GM12875 (cell line): Measurements from ENCODE around the gene PSMD6.

Source experiments
- H3K4me3 ChIP-seq: one replicate; pipeline ENCODE4 v1.5.1; 2011; ENCODE audit warnings: low read depth, low read length, control low read depth
- TF ChIP-seq, protein P1 (sequence below): IDR thresholded peaks from 2 replicates; pipeline ENCODE4 v1.5.1; 2011; ENCODE audit warnings: low read depth, mild to moderate bottlenecking, control low read depth, inconsistent platforms, low read length, moderate library complexity, borderline replicate concordance; ENCODE audit not compliant: insufficient read depth

The PSMD6 gene

GRCh38 chr3:64000453-64001055 is 22.7 kb downstream of the PSMD6 start:
- H3K4me3 ChIP-seq = no peak overlapping the region
- TF ChIP-seq, protein P1, sequence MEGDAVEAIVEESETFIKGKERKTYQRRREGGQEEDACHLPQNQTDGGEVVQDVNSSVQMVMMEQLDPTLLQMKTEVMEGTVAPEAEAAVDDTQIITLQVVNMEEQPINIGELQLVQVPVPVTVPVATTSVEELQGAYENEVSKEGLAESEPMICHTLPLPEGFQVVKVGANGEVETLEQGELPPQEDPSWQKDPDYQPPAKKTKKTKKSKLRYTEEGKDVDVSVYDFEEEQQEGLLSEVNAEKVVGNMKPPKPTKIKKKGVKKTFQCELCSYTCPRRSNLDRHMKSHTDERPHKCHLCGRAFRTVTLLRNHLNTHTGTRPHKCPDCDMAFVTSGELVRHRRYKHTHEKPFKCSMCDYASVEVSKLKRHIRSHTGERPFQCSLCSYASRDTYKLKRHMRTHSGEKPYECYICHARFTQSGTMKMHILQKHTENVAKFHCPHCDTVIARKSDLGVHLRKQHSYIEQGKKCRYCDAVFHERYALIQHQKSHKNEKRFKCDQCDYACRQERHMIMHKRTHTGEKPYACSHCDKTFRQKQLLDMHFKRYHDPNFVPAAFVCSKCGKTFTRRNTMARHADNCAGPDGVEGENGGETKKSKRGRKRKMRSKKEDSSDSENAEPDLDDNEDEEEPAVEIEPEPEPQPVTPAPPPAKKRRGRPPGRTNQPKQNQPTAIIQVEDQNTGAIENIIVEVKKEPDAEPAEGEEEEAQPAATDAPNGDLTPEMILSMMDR = no peak

- TF ChIP-seq, protein P1 = no peak
- no peak overlapping the region for H3K4me3 ChIP-seq
Measured at GRCh38 chr3:63998852-63999754, 24.2 kb downstream of the PSMD6 start.

- H3K4me3 ChIP-seq = no peak overlapping the region
- TF ChIP-seq, protein P1 = no peak
Measured at GRCh38 chr3:63995086-63995485, 28.2 kb downstream of the PSMD6 start.

- H3K4me3 ChIP-seq = no peak overlapping the region
- TF ChIP-seq, protein P1 = peak; percentile 89
Measured at GRCh38 chr3:63993653-63994079, 29.6 kb downstream of the PSMD6 start.

DNA sequence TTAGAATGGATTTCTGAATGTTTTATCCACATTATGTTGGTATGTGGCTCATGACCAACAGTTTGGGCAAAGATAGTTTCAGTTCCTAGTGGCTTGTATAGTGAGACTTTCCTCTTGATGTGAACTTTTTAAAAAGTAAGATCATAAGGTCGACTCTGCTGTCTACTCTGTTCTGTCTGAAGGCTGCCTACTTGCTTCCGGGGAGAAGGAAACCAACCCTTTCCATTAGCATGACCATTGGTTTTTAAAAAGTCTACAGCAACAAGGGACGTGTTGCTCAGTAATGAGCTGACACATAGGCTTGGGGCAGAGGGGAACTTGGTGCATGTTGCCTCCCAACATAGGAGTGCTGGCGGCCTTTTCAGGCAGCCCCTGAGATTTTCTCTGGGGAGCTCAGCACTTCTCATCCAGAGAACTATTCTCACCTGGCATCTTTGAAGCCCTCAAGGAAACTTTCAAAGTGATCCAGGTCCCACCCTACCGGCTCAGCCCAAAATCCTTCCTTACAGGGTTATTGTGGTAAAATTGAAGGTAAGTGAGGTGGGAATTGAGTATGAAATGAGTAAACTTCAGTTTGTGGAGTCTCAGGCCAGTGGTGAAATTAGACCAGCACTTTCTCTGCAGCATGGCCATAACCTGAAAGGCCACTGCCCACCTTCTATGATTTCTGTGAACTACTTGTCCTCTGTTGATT is 30.6 kb downstream of the PSMD6 start:
- TF ChIP-seq, protein P1 = no peak
- no peak overlapping the region for H3K4me3 ChIP-seq

GRCh38 chr3:63991666-63992065 is 31.6 kb downstream of the PSMD6 start:
- no peak overlapping the region for H3K4me3 ChIP-seq

More at GRCh38 chr3:63991666-63992065, 31.6 kb downstream of the PSMD6 start:
- TF ChIP-seq, protein P1 = no peak
